Natural killer cell treated with Interleukin-12 subunit alpha and Interleukin-12 subunit beta and Interleukin-15 and Interleukin-18, amount 100 ng/mL, for 72 hours (primary cell): ENCODE results near the gene TRMT44. TPM values are rescaled to one million over a fixed set of nuclear protein-coding genes. Genes with fewer than 3 reads are reported as not detected.
"Not testable (repeated sequence)": the region's sequence is repeated elsewhere in the genome, so short reads cannot be mapped to it uniquely, and the experiment has no call there.

Source experiments
- ATAC-seq, 2 donors: fragments of 150-1000 bp; cut with Tn5 transposase in 1 of 2; sonication (Bioruptor Pico), chemical (Tn5 transposase) in 1 of 2; 2 replicates each; pipeline ENCODE4 v1.10.0; 2021
- DNase-seq: peaks from one replicate; pipeline ENCODE4 v3.0.0; 2022; ENCODE audit warnings: low spot score
- H3K27ac Mint-ChIP-seq, 2 donors: 1 replicate in 1 of 2; 2 replicates in 1 of 2; pipeline ENCODE4 v1.8.0; 2022; ENCODE audit warnings: mixed read lengths in 2 of 2, mild to moderate bottlenecking in 1 of 2, moderate library complexity in 1 of 2
- H3K27me3 Mint-ChIP-seq, 2 donors: 1 replicate in 1 of 2; 2 replicates in 1 of 2; pipeline ENCODE4 v1.8.0; 2022; ENCODE audit warnings: mixed read lengths in 2 of 2
- H3K36me3 Mint-ChIP-seq: one replicate; pipeline ENCODE4 v1.8.0; 2022; ENCODE audit warnings: mixed read lengths
- H3K4me1 Mint-ChIP-seq, 2 donors: 1 replicate in 1 of 2; 2 replicates in 1 of 2; pipeline ENCODE4 v1.8.0; 2022; ENCODE audit warnings: low read depth in 2 of 2, mixed read lengths in 2 of 2, mild to moderate bottlenecking in 1 of 2
- H3K4me3 Mint-ChIP-seq: one replicate; pipeline ENCODE4 v1.8.0; 2022; ENCODE audit warnings: mixed read lengths
- H3K9me3 Mint-ChIP-seq: 2 replicates; pipeline ENCODE4 v1.8.0; 2022; ENCODE audit warnings: mixed read lengths
- total RNA-seq, 2 donors: library from RNA; stranded (reverse); gene quantifications; one replicate each; pipeline ENCODE4 v1.2.3, GENCODE V29; 2022

TRMT44 gene
- total RNA-seq, 2 donors from 2014 or later: 23.8 to 57.1 TPM

DNA sequence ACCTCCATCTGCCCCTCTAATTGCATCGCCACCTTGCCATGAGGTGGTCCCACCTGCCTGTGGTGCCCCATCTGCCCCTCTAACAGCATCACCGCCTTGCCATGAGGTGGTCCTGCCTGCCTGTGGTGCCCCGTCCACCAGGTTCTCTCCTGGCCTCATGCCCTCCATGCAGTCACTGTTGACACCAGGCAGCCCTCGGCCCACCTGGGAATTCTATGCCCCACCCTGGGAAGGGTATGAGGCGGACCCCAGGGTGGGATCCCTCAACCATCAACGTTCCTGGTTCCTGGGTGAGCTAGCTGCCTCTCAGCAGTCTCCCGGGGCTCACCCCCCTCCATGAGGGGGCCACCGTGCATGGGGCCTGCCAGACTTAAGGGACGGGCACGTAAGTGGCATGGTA, 38.9 kb upstream of the TRMT44 start:
- peaks cover 8% of the 10 kb centered on the region for H3K36me3 Mint-ChIP-seq
- no peak overlapping the region for H3K27ac Mint-ChIP-seq
- H3K4me3 Mint-ChIP-seq: no peak overlapping the region
- DNase-seq (peak; percentile 59), ATAC-seq (no peak)
- no peaks in the 10 kb centered on the region for H3K27me3 Mint-ChIP-seq
- no peaks in the 10 kb centered on the region for H3K4me1 Mint-ChIP-seq
- H3K9me3 Mint-ChIP-seq: no peaks in the 10 kb centered on the region

DNA sequence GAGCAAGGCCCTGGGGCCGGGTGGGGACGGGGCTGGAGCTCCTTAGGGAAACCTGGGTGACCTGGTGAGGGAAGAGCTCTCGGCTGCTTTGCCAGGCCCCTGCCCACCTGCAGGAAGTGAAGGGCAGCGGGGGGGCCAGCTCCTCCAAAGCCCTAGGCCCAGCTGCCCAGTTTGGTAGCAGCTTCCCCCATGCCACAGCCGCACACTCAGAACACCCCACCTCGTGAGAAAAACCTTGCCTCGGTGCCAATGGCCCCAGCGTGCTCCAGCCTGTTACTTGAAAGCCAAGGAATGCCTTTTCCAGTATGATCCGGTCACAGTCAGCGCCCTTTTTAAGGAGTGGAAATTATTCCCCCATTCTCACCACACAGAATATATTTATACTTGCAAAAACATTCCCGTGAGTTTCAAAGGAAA, 38.4 kb upstream of the TRMT44 start:
- H3K9me3 Mint-ChIP-seq: no peaks in the 10 kb centered on the region
- no peaks in the 10 kb centered on the region for H3K27me3 Mint-ChIP-seq
- no peaks in the 10 kb centered on the region for H3K4me1 Mint-ChIP-seq
- H3K36me3 Mint-ChIP-seq: peaks cover 8% of the 10 kb centered on the region
- DNase-seq (no peak), ATAC-seq (no peak)
- H3K27ac Mint-ChIP-seq: no peak overlapping the region
- H3K4me3 Mint-ChIP-seq: no peak overlapping the region

DNA sequence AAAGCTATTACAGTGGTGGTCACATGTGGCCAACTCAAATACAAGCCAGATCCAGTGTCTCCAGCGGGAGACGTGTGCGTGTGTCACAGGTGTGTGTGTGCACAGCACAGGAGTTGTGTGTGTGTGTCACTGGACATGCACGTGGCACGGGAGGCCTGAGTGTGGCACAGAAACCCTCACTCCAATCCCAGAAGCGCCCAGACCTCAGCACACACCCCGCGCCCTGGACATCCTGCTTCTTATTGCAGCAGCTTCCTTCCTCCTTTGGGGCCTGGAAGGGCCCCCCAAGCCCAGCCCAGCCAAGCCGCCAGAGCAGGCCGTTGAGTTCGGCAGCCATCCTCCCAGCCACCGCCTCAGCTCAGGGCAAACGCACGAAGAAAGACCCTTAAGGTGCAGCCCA, 37.9 kb upstream of the TRMT44 start:
- peaks cover 8% of the 10 kb centered on the region for H3K36me3 Mint-ChIP-seq
- H3K4me1 Mint-ChIP-seq: no peaks in the 10 kb centered on the region
- DNase-seq (peak; percentile 15), ATAC-seq (no peak)
- no peaks in the 10 kb centered on the region for H3K9me3 Mint-ChIP-seq
- H3K4me3 Mint-ChIP-seq: no peak overlapping the region
- no peak overlapping the region for H3K27ac Mint-ChIP-seq
- H3K27me3 Mint-ChIP-seq: no peaks in the 10 kb centered on the region

- Mint-ChIP-seq H3K27me3 (no peaks in the 10 kb centered on the region), H3K4me1 (no peaks in the 10 kb centered on the region)
- peak; percentile 63 for DNase-seq
These were observed 37.3 kb upstream of the TRMT44 start for GRCh38 chr4:8403173-8403753.

DNA sequence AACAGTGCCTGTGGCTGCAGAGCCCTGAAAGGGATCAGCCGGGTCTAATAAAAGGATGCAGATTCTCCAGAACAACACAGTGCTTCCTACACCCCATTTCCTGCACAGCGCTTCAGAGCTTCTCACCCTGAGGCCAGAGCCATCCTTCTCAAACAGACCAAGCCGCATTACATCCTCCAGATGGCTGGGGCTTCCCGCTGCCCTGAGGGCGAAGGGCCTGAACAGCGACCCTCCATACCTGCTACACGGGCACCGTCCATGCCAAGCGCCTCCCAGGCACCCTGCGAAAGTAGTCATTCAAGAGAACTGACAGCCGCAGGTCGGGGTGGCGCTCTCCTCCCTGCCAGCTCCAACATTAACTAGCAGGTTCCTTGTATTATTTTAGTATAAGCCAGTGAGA, 36.6 kb upstream of the TRMT44 start:
- no peak overlapping the region for H3K4me3 Mint-ChIP-seq
- ATAC-seq: no peak
- no peaks in the 10 kb centered on the region for H3K9me3 Mint-ChIP-seq
- peaks cover 0 to under 1% of the 10 kb centered on the region in 2 donors for H3K4me1 Mint-ChIP-seq
- no peaks in the 10 kb centered on the region for H3K36me3 Mint-ChIP-seq
- no peaks in the 10 kb centered on the region for H3K27me3 Mint-ChIP-seq
- peak; percentile 49 for DNase-seq
- H3K27ac Mint-ChIP-seq: no peak overlapping the region

More at GRCh38 chr4:8403173-8403753, 37.3 kb upstream of the TRMT44 start:
- no peaks in the 10 kb centered on the region for H3K9me3 Mint-ChIP-seq
- peaks cover 6% of the 10 kb centered on the region for H3K36me3 Mint-ChIP-seq
- no peak overlapping the region for H3K27ac Mint-ChIP-seq
- no peak overlapping the region for H3K4me3 Mint-ChIP-seq
- ATAC-seq: peak in 1 of 2 donors; percentile 66

GRCh38 chr4:8404791-8405515, 35.6 kb upstream of the TRMT44 start:
- H3K27ac Mint-ChIP-seq: no peak overlapping the region
- DNase-seq (peak; percentile 20), ATAC-seq (no peak)
- no peaks in the 10 kb centered on the region for H3K9me3 Mint-ChIP-seq
- H3K27me3 Mint-ChIP-seq: no peaks in the 10 kb centered on the region
- H3K4me3 Mint-ChIP-seq: no peak overlapping the region
- H3K36me3 Mint-ChIP-seq: no peaks in the 10 kb centered on the region
- peaks cover 8 to 9% of the 10 kb centered on the region in 2 donors for H3K4me1 Mint-ChIP-seq

DNA sequence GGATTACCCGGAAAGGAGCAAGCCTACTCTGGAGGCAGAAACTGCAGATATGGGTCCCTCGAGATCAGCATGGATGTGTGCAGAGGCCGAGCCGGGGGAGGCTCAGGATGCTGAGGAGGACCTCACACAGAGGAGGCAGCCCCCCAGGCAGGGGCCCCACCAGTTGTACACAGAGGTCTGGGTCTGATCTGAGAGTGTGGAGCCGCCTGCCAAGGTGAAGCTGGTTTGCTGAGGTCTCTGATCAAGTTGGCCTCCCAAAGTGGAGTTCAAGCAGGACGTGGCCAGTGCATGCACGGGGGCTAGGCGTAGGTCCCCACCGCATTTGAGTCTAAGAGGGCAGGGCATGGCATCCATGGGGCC, 35.1 kb upstream of the TRMT44 start:
- ATAC-seq (no peak), DNase-seq (peak; percentile 45)
- no peaks in the 10 kb centered on the region for H3K36me3 Mint-ChIP-seq
- H3K27me3 Mint-ChIP-seq: no peaks in the 10 kb centered on the region
- H3K9me3 Mint-ChIP-seq: no peaks in the 10 kb centered on the region
- H3K4me1 Mint-ChIP-seq: peaks cover 9 to 13% of the 10 kb centered on the region in 2 donors
- H3K4me3 Mint-ChIP-seq: no peak overlapping the region
- H3K27ac Mint-ChIP-seq: no peak overlapping the region

- not testable (repeated sequence) for ATAC-seq, H3K27me3 Mint-ChIP-seq, H3K9me3 Mint-ChIP-seq, H3K36me3 Mint-ChIP-seq, H3K27ac Mint-ChIP-seq, DNase-seq, H3K4me3 Mint-ChIP-seq
- H3K4me1 Mint-ChIP-seq: peaks cover 16 to 18% of the 10 kb centered on the region in 2 donors
These were observed 33.7 kb upstream of the TRMT44 start for GRCh38 chr4:8406887-8407286.

- Mint-ChIP-seq H3K4me3 (no peak overlapping the region), H3K27me3 (no peaks in the 10 kb centered on the region), H3K36me3 (peaks cover 3% of the 10 kb centered on the region), H3K27ac (no peak overlapping the region), H3K4me1 (peaks cover 16 to 21% of the 10 kb centered on the region in 2 donors), H3K9me3 (no peaks in the 10 kb centered on the region)
- ATAC-seq (no peak), DNase-seq (peak; percentile 32)
These were observed 33.3 kb upstream of the TRMT44 start for GRCh38 chr4:8407316-8407715.

GRCh38 chr4:8407756-8408155, 32.8 kb upstream of the TRMT44 start:
- H3K36me3 Mint-ChIP-seq: peaks cover 4% of the 10 kb centered on the region
- peaks cover 16 to 23% of the 10 kb centered on the region in 2 donors for H3K4me1 Mint-ChIP-seq
- H3K27ac Mint-ChIP-seq: no peak overlapping the region
- peak; percentile 34 for DNase-seq
- no peak overlapping the region for H3K4me3 Mint-ChIP-seq
- no peaks in the 10 kb centered on the region for H3K27me3 Mint-ChIP-seq
- ATAC-seq: no peak
- H3K9me3 Mint-ChIP-seq: no peaks in the 10 kb centered on the region

- peaks cover 10% of the 10 kb centered on the region for H3K36me3 Mint-ChIP-seq
- H3K27ac Mint-ChIP-seq: peak overlapping the region in 1 of 2 donors; percentile 50
- ATAC-seq: peak; percentile 94 to 95
- no peaks in the 10 kb centered on the region for H3K27me3 Mint-ChIP-seq
- peaks cover 27 to 30% of the 10 kb centered on the region in 2 donors for H3K4me1 Mint-ChIP-seq
- H3K4me3 Mint-ChIP-seq: no peak overlapping the region
- H3K9me3 Mint-ChIP-seq: no peaks in the 10 kb centered on the region
- peak; percentile 93 for DNase-seq
These were observed 31.1 kb upstream of the TRMT44 start for GRCh38 chr4:8409264-8410065.

GRCh38 chr4:8410066-8410625, 30.4 kb upstream of the TRMT44 start:
- no peak overlapping the region for H3K4me3 Mint-ChIP-seq
- ATAC-seq (no peak), DNase-seq (no peak)
- H3K36me3 Mint-ChIP-seq: peaks cover 12% of the 10 kb centered on the region
- no peaks in the 10 kb centered on the region for H3K27me3 Mint-ChIP-seq
- peak overlapping the region in 1 of 2 donors; percentile 50 for H3K27ac Mint-ChIP-seq
- peaks cover 32 to 36% of the 10 kb centered on the region in 2 donors for H3K4me1 Mint-ChIP-seq
- no peaks in the 10 kb centered on the region for H3K9me3 Mint-ChIP-seq

DNA sequence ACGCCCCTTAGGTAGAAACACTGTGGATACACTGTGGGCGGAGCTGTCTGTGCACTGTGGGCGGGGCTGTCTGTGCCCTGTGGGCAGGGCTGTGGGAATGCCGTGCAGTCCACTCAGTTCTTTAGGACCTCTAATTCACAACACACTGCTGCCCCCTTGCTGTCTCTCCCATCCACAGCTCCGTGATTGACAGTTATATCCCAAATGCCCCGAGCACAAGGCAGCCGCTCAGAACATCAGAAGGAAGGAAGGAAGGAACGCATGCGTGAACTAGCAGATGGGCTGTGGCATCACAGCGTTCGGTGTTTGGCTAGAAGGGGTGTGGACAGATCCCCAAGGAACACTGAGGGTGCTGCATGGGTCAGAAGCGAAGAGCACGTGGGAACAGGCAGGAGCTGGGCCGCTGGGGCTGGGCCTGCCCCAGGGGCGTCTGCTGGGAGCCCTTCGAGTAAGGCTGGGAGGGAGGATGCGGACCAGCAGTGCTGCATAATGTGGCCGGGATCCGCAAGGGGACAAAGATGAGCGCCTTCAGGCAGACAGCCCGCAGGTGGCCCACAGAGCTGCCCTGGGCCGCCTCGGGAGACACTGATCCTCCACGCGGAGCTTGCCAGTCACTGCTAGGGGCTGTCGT, 29.8 kb upstream of the TRMT44 start:
- Mint-ChIP-seq H3K27ac (no peak overlapping the region), H3K4me3 (no peak overlapping the region), H3K27me3 (no peaks in the 10 kb centered on the region), H3K9me3 (no peaks in the 10 kb centered on the region), H3K4me1 (peaks cover 32 to 36% of the 10 kb centered on the region in 2 donors), H3K36me3 (peaks cover 12% of the 10 kb centered on the region)
- DNase-seq (peak; percentile 48), ATAC-seq (no peak)
